HG03103 (cell line): ENCODE results near the gene SLC39A1.

Source experiments
- ATAC-seq: cut with Tn5 transposase; IDR thresholded peaks from one replicate; pipeline ENCODE4 v1.9.1; 2021; ENCODE audit warnings: low read depth; ENCODE audit not compliant: unreplicated experiment

Gene SLC39A1

GRCh38 chr1:153977250-153978240 lies 14.2 kb upstream of the SLC39A1 start, which contains the start of gene JTB:
Gene JTB, minus strand, starts transcription at chr1:153977674. Its CDS starts 422 bp downstream, at chr1:153977252.
- no peak for ATAC-seq

- ATAC-seq = no peak
Observed at GRCh38 chr1:153976819-153977249, 13.5 kb upstream of the SLC39A1 start.

- no peak for ATAC-seq
Observed at GRCh38 chr1:153973525-153973924, 10.2 kb upstream of the SLC39A1 start.

GRCh38 chr1:153973071-153973470 lies 9.7 kb upstream of the SLC39A1 start:
- ATAC-seq = no peak

GRCh38 chr1:153970346-153970745 lies 7.0 kb upstream of the SLC39A1 start:
- no peak for ATAC-seq

GRCh38 chr1:153968972-153969371 lies 5.6 kb upstream of the SLC39A1 start:
- no peak for ATAC-seq

GRCh38 chr1:153968408-153968807 lies 5.1 kb upstream of the SLC39A1 start:
- no peak for ATAC-seq

GRCh38 chr1:153968000-153968363 lies 4.6 kb upstream of the SLC39A1 start:
- ATAC-seq = no peak

GRCh38 chr1:153967107-153967999 lies 4.0 kb upstream of the SLC39A1 start, which contains the start of gene CREB3L4:
Gene CREB3L4, plus strand, starts transcription at chr1:153967902. Its CDS starts 624 bp downstream, at chr1:153968526.
- ATAC-seq = peak; percentile 48

- peak; percentile 5 for ATAC-seq
Observed at GRCh38 chr1:153963850-153964331, 554 bp upstream of the SLC39A1 start.

- ATAC-seq = no peak
Observed at GRCh38 chr1:153962088-153963029, 978 bp downstream of the SLC39A1 start.

GRCh38 chr1:153961421-153961820 lies 1.9 kb downstream of the SLC39A1 start:
- no peak for ATAC-seq

- ATAC-seq = no peak
Observed at GRCh38 chr1:153960206-153960605, 3.1 kb downstream of the SLC39A1 start.

- no peak for ATAC-seq
Observed at GRCh38 chr1:153959454-153959853, 3.9 kb downstream of the SLC39A1 start.

- no peak for ATAC-seq
Observed at GRCh38 chr1:153958961-153959260, 4.4 kb downstream of the SLC39A1 start.

GRCh38 chr1:153958111-153958960 lies 5.0 kb downstream of the SLC39A1 start, which contains the start of gene CRTC2:
Gene CRTC2, minus strand, starts transcription at chr1:153958612. Its CDS starts 115 bp downstream, at chr1:153958497.
- ATAC-seq = peak; percentile 72

- ATAC-seq = no peak
Observed at GRCh38 chr1:153957744-153958110, 5.6 kb downstream of the SLC39A1 start.

- ATAC-seq = no peak
Observed at GRCh38 chr1:153956997-153957715, 6.2 kb downstream of the SLC39A1 start.
